SIG-M5 (cell line): ENCODE data around the gene ARHGAP24.
"Not testable (repeated sequence)": the region's sequence is repeated elsewhere in the genome, so short reads cannot be mapped to it uniquely, and the experiment has no call there.

Experiments
- DNase-seq: peaks from one replicate; lab custom pipeline; 2025; lab: John Stamatoyannopoulos, UW

The ARHGAP24 gene

GRCh38 chr4:85915570-85915969 is 440.6 kb downstream of the ARHGAP24 start:
- DNase-seq = not testable (repeated sequence)

- no peak for DNase-seq
Observed at GRCh38 chr4:85919200-85919887, 444.4 kb downstream of the ARHGAP24 start.

- DNase-seq = no peak
Observed at GRCh38 chr4:85925071-85925470, 450.1 kb downstream of the ARHGAP24 start.

- DNase-seq = no peak
Observed at GRCh38 chr4:85928775-85929591, 454.0 kb downstream of the ARHGAP24 start.

- no peak for DNase-seq
Observed at GRCh38 chr4:85929961-85930665, 455.2 kb downstream of the ARHGAP24 start.

DNA sequence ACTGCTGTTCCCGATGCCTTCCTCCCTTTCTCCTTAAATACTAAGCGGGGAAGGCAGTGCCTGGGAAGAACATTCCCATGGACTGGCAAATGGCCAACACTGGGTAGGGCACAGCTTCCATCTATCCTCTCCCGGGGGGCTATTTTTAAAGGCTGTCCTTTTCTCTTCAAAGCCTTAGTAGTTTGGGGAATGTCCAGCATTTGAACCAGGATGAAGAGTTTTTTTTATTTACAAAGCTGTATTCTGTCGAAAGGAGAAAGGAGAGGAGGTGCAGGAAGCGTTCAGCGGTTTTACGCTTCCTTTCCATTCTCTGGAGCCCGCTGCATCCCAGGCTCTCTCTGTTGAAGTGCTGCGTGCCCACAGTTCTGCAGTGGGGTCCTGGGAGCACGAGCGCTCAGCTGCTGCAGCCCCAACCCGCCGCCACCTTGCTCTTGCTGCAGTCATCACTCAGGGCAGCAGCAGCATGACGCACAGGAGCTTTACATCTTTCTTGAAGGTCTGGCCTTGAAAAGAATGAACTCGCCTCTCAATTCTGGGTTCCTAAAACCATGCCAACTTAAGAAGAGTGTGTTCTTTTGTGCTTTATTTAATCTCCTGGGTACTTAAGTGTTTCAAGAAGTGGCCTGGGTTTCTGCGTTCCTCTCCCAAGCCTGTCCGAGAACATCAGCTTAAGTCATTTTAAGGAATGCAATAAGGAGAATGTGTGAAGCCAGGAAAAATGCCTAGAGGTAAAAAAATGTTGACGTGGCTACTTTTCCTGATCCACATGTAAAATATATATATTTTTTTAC is 457.7 kb downstream of the ARHGAP24 start:
- DNase-seq = no peak

DNA sequence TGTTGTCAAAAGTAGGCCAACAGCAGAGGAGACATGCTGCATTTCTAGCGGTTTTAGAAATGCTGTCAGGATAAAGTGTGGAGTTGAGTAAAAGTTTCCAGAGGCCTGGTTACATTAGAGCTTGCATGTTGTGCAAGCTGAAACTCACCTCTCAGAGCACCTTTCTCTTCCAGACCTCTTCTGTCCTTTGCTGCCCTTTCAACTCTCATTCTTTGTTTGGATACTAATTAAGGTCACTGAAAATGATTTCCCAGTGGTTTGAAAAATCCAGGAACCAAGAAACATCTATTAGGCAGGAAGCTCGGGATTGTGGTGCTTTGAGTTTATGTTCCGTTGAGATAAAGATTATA is 458.3 kb downstream of the ARHGAP24 start:
- no peak for DNase-seq

- DNase-seq = no peak
Observed at GRCh38 chr4:85937507-85937906, 462.6 kb downstream of the ARHGAP24 start.

GRCh38 chr4:85938062-85938461 is 463.1 kb downstream of the ARHGAP24 start:
- DNase-seq = no peak

DNA sequence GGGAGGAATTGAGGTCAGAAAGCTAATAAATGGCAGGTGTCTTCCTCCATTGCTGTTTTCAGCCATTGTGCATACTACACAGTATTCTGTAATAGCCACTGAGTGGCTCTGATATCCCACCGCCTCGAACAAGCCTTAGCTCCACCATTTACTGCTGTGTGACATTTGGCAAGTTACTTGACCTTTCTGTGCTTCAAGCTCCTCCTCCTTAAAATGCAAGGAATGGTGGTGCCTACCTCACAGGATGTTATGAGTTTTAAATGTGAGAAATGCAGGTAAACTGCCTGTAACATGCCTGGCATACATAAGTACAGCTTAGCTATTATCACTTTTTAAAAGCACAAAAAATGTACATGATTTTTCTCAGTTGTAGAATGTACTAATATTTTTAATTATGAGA is 464.0 kb downstream of the ARHGAP24 start:
- DNase-seq = no peak

DNA sequence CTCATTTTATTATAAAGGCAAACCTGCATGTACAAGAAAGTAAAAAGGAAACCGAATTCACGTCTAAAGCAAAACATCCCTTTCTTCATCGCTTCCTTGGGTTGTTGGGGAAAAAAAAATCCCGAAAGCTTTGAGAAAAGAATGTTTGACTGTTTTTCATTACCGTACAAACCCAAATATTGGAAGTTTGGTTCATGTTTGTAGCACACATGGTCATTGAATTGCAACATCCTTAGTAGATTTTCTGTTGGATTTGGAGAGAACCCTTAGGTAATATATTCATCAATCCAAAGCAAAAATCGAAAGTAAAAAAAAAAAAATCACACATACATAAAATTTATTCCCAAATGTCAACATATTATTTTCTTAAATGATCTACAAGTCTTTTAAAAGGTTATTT is 464.6 kb downstream of the ARHGAP24 start:
- no peak for DNase-seq

GRCh38 chr4:85940151-85940550 is 465.2 kb downstream of the ARHGAP24 start:
- DNase-seq = no peak

DNA sequence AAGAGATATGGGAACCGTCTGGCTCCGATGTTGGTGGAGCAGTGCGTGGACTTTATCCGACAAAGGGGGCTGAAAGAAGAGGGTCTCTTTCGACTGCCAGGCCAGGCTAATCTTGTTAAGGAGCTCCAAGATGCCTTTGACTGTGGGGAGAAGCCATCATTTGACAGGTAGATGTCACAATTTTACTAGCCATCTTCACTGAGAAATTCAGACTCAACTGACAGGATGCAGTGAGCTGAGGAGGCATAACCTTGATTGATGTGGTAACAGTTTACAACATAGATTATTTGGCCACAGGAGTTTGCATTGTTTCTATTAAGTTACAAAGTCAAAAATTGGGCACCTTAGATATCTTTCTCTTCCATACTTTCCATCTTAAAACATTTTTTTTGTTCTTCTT is 467.2 kb downstream of the ARHGAP24 start:
- DNase-seq = no peak

DNA sequence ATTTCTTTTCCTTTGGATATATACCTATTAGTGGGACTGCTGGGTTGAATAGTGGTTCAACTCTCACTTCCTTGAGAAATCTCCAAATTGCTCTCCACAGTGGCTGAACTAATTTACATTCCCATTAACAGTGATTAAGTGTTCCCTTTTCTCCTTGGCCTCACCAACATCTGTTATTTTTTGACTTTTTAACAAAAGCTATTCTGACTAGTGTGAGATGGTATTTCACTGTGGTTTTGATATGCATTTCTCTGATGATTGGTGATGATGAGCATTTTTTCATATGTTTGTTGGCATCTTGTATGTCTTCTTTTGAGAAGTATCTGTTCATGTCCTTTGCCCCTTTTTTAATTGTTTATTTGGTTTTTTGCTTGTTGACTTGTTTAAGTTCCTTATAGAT is 471.9 kb downstream of the ARHGAP24 start:
- DNase-seq = no peak

DNA sequence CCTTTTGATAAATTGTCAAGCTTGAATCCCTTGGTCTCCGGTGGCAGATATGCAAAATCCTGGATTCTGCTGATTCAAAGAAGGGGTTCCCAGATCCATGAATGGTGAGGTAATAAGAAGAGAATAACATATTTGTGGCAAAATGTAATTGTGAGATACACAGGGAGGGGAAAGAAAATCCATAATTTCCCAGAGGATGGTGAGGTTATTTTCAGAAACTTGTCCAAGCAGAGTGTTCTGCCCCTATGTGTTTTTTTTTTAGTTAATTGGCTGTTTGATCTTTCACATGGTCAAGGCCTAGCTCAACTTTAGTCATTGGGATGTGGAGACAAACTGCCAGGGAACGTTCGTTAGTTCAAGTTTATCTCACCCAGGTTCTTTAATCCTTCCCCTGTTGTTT is 476.1 kb downstream of the ARHGAP24 start:
- no peak for DNase-seq

DNA sequence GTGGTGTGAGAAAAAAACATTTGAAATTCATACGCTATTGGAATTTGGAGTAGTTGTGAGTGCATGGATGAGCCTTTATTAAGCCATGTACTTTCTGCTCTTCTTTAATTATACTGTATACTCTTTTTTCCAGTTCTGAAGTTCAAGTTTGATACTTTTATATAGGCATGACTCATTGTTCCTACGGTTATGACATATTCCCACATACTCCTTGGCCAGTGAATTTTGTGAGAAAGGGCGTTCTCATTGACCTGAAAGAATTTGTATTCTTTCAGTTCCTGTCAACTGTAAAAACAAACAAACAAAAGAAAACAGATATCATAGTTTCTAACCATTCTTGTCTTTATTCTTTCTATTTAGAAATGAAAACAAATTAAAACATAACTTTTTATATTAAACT is 477.6 kb downstream of the ARHGAP24 start:
- no peak for DNase-seq

- DNase-seq = no peak
Observed at GRCh38 chr4:85952972-85953650, 478.2 kb downstream of the ARHGAP24 start.

GRCh38 chr4:85953651-85954018 is 478.7 kb downstream of the ARHGAP24 start:
- DNase-seq = no peak

- DNase-seq = no peak
Observed at GRCh38 chr4:85955620-85956292, 480.8 kb downstream of the ARHGAP24 start.

DNA sequence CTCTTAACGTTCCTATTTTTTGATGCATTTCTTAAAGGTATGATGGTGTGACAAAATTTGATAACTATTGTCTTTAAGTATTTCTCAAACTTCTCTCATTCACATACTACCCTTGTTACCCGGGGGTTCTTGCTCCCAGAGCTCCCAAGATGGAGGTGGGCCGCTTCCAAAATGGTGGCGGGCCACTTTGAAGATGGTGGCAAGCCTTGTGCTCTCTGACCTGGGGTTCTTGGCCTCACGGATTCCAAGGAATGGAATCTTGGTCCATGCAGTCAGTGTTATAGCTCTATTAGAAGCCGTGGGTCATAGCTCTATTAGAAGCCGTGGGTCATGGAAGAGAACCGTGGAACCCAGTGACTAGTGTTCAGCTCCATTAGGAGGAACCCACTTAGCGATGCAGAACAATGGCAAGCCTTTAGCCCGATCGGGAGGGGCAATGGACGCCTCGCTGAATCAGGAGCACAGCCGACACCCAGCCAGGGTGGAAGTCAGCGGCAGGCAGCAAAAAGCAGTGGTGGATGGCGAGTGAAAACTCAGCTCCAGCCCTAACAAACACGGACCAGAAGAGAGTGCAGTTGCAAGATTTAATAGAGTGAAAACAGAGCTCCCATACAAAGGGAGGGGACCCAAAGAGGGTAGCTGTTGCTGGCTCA is 481.5 kb downstream of the ARHGAP24 start:
- no peak for DNase-seq

- no peak for DNase-seq
Observed at GRCh38 chr4:85961887-85962286, 486.9 kb downstream of the ARHGAP24 start.
